Activated T-helper 1 cell treated with Interleukin-2 at 50 U/mL for 16 hours (primary cell): Measurements from ENCODE around the gene ZNF628.

Experiments used
- DNase-seq: peaks from one replicate; pipeline ENCODE4 v3.0.0-alpha.2; 2020; ENCODE audit warnings: low read depth

Gene ZNF628

DNA sequence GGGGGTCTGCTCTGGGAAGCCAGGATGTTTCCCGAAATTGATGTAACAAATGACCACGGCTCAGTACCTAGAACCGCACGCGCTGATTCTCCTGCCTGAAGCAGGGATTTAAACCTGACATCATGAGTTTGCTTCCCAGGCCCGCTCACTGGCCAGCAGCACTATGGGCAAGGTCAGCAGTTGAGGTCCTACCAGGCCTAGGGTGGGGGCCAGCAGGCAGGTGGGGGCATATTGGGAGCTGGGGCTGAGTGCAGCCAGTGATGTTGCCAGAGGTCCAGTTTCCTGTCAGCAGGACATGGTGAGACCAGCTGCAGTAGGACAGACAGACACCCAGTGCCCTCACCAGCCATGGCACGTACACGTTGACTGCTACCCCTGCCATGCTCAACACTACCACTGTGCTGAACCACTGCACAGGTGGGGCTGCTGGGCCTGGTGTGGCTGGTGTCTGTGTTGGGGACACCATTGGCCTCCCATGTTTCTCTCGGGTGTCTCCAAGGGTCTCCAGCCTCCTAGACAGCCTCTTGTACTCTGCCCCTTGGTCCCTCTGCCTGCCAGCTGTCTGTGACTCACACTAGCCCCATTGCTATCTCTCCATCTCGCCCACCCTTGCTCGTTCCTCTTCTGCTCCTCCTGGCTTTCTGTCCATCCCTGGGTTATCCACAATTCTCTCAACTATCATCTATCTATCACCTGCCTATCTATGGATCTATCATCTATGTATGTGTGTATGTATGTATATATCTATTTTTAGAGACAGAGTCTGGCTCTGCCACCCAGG is 10.8 kb upstream of the ZNF628 start:
- no peak for DNase-seq

DNA sequence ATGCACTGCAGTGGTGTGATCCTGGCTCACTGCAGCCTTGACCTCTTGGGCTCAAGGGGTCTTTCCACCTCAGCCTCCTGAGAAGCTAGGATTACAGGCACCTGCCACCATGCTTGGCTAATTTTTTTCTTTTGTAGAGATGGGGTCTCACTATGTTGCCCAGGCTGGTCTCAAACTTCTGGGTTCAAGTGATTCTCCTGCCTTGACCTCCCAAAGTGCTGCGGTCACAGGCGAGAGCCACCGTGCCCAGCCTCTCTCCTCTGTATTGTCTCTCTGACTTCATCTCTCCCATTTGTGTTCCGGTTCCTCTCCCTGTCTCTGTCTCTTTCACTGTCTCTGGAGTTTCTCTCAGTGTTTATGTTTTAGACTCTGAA is 10.2 kb upstream of the ZNF628 start:
- DNase-seq, result no peak

DNA sequence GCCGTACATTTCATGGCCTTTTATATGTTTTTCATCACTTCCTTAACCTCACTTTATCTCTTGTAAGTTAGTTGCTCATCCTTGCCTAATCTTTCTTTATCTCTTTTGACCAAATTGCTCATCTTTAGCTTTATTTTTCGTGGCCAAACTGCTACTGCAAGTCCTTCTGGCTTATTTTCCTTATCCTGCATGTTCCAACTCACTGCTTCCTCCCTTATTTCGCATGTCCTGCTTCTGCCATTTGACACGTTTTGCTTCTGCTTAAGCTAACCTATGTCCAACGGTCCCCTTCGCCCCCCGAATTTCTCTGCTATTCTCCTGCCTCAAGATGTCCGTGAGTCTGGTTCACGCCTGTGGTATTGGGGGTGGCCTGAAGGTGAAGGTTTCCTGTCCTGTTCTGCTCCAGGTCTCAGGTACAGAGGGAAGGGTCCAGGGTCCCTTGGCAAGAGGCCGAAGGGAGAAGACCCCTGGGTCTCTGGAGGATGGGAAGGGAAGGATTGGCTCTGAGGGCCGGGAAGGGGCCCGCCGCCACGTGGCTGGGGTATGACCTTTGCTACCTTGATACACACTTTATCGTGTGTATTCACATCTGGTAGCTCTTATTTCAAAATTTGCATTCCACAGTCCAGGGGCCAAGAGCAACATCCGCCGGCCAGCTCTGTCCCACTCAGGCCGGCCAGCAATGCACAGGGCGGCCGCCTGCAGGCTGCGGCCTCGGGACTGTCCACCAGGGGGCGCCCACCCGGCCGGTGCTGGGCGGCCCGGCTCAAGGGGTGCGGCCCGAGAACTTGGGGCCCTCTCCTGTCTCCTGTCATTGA is 9.0 kb upstream of the ZNF628 start:
- peak; percentile 58 for DNase-seq

DNA sequence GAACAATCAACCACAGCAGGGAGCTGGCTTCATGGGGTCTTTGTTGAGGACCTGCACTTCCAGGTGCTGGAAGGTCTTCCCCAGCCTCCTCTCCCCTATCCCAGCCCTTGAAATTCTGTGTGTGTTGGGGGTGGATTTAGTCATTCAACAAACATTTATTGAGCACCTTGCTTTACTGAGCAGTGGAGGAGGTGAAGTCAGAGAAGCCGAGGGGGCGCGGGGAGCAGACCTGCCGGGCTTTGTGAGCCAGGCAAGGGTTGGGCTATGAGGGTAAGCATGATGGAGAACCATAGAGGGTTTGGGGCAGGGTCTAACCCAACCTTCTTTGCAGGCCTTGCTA is 8.4 kb upstream of the ZNF628 start:
- DNase-seq, result no peak

DNA sequence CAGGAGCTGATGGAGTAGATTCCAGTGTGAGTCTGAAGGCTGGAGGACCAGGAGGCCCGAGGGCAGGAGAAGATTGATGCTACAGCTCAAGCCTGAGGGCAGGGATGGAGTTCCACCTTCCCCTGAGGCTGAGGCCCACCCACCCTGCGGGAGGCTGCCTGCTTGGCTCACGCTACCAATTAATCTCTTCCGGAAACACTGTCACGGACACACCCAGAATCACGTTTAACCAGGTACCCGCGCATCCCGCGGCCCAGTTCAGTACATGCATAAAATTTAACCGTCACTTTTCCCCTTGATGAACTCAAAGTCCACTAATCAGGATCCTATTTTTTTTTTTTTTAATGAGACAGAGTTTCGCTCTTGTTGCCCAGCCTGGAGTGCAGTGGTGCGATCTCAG is 5.2 kb upstream of the ZNF628 start:
- no peak for DNase-seq

DNA sequence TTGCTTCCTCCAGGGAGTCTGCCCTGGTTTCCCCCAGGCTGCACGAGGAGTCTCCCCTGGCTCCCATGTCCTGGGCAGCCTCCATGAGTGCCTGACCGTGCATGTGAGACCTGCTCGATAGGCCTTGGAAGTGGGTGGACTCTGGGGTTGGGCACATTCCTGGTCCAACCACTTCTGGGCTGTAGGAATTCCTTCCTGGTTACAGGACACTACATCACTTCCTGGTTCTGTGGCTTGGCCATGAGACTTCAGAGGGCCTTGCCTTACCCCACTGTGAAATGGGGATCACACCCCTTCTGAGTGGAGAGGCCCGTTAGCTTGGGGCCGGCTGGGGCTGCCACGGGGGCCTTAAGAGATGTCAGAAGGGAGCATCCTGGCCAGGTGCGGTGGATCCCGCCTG is 4.0 kb upstream of the ZNF628 start:
- DNase-seq, result no peak

DNA sequence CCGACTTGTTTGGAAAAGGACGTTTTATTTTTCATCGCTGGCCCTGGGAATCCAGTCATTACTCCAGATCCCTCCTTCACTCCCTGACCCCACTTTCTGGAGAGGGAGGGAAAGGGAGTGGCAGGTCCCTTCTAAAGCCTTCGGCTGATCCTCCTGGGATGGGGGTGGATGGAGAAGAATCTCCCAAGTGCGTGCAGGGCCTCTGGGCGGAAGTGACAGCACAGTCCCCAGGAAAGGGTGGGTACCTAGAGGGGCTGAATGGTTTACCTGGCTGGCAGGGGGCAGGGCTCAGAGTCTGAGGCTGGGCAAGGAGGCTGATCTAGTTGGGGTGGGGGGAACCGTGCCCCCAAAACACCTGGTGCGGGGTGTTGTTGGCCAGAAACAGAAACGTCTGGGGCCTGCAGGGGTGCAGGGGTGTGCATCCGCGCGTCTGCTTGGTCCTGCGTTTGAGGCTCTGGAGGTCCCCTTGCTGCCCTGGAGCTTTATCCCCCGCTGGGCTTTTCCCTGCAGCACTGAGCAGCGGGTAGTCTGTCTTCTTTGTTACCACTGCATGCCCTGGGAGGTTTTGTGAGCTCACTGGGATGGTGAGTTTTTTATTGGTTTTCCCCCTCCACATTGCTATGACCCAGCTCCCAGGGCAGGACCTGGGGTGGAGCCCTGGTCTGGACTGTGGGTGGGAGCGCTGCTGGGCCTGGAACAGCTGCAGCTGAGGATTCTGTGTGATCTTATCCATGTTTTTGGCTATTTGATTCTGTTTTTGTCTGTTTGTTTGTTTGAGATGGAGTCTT is 3.0 kb upstream of the ZNF628 start:
- no peak for DNase-seq

DNA sequence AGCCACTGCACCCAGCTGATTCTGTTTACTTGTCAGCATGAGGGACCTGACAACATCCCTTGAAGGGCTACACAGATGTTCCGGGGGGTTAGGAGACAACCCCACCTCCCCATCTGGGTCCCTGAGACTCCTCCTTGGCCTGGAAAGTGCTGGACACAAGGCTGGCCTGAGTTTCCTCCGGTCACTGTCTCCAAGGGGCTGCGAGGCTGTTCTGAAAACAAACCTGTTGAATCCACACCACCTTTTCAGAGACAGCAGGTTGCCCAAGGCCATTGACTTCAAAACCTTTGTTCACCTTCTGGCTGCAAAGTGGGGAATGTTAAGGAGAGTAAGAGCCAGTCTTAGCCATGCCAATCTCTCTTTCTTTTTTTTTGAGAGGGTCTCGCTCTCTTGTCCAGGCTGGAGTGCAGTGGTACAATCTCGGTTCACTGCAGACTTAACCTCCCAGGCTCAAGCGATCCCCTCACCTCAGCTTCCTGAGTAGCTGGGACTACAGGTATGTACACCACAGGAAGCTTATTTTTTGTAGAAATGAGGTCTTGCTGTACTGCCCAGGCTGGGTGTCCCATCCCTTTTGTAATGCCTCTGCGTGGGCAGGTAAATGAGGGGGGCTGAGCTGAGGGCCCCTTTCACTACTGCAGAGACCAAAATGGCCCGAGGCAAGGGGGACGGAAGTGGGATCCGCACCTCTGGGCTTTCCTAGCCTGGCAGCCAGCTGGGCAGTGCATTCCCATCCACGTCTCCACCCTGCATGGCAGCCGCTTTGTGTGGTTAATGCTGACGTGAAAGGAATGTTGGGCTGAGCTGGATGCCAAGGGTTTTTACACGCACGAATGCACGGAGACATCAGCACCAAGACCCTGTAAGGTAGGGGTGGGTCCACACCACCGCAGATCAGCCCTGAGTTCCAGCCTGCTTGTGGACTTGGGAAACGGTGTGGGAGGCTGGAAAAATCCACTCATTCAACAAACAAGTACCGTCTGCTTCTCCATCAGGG is 1.9 kb upstream of the ZNF628 start:
- no peak for DNase-seq

DNA sequence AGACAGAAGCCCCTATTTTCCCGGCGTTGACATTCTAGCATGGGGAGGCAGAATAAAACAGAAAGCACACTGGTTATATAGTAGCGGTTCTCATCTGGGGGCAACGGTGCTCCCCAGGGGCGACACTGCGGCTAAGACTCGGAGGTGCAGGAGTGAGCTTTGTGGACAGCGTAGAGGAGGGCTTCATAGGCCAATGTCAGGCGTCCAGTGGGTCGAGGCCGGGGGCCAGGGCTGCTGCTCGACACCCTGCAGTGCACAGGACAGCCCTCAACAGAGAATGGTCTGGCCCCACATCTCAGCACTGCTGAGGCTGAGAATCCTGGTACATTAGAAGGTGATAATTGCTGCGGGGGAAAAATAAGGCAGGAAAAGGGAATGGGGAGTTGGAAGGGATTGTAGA is 1.5 kb downstream of the ZNF628 start:
- DNase-seq, result no peak

DNA sequence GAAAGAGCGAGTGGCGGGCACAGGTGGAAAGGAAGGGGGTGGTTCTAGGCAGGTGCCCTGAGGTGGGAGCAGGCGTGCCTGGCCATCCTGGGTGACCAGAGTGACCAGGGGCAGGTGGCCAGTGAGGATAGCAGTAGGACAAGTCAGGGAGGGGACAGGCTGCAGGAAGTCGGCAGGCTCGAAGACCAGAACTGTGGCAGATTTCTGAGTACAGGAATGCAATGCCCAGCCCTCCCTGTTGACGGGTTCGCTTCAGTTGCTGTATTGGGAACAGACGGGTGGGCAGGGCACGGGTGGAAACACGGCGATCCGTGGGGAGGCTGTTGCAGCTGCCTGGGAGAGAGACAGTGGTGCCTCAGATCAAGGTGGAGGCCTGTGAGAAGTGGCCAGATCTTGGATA is 1.9 kb downstream of the ZNF628 start:
- no peak for DNase-seq

DNA sequence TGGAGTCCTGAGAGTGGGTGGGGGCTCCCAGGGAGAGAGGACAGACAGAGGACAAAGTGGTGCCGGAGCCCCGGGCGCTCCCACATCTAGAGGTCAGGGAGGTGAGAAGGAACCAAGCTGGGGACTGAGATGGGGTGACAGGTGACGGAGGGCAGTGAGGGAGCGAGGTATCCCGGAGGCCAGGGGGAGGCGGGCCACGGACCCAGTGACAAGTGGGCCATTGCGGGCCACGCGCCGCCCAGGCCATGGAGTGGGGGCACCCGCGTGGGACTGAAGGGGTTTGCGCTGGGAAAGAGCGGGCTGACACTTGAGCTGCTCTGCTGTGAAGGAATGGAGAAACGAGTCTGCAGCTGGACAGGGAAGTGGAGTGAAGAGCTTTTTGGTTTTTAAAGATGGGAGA is 2.6 kb downstream of the ZNF628 start:
- no peak for DNase-seq

DNA sequence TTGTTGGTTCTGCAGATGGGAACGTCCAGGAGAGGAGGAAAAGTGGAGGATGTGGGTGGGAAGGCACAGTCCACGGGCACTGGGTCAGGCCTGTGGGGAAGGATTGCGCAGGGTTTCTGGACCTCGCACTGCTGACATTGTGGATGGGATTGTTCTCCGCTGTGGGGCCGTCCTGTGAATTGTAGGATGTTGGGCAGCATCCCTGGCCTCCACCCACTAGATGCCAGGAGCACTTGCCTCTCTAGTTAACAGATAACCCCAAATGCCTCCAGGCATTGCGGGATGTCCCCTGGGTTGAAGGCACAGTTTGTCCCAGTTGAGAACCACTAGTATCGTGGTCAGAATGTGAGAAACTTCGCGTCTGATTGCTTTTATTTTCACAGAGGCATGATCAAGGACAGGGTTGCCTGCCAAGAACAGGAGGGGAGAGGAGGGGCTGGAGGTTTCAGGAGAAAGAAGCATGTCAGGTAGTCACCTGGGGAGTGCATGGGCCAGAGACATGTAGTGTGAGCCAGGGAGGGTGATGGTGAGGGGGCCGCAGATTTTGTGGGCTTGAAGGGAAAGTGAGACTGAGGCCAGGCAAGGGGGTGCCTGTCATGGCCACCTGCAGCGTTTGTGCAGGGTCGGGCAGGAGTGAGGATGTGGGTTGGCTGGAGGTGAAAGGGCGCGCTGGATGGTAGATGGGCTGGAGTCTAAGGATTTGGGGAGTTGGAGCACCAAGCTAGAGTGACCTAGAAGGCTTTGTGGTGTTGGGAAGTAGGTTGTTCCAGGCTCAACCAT is 3.2 kb downstream of the ZNF628 start:
- DNase-seq, result no peak

DNA sequence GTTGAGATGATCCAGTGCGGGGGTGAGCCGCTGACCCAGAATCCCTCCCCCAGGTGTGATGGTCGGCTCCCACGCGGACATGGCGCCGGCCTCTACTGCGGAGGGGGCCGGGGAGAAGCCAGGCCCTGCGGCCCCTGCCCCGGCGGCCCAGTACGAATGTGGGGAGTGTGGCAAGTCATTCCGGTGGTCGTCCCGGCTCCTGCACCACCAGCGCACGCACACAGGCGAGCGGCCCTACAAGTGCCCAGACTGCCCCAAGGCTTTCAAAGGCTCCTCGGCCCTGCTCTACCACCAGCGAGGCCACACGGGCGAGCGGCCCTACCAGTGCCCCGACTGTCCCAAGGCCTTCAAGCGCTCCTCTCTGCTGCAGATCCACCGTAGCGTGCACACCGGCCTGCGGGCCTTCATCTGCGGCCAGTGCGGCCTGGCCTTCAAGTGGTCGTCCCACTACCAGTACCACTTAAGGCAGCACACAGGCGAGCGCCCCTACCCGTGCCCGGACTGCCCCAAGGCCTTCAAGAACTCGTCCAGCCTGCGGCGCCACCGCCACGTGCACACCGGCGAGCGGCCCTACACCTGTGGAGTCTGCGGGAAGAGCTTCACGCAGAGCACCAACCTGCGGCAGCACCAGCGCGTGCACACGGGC is 4.9 kb downstream of the ZNF628 start:
- DNase-seq, result no peak

DNA sequence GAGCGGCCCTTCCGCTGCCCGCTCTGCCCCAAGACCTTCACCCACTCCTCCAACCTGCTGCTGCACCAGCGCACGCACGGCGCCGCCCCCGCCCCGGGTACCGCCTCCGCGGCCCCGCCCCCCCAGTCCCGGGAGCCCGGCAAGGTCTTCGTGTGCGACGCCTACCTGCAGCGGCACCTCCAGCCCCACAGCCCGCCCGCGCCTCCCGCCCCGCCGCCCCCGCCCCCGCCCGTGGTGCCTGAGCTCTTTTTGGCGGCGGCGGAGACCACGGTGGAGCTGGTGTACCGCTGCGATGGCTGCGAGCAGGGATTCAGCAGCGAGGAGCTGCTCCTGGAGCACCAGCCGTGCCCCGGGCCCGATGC is 5.4 kb downstream of the ZNF628 start:
- DNase-seq, result no peak

DNA sequence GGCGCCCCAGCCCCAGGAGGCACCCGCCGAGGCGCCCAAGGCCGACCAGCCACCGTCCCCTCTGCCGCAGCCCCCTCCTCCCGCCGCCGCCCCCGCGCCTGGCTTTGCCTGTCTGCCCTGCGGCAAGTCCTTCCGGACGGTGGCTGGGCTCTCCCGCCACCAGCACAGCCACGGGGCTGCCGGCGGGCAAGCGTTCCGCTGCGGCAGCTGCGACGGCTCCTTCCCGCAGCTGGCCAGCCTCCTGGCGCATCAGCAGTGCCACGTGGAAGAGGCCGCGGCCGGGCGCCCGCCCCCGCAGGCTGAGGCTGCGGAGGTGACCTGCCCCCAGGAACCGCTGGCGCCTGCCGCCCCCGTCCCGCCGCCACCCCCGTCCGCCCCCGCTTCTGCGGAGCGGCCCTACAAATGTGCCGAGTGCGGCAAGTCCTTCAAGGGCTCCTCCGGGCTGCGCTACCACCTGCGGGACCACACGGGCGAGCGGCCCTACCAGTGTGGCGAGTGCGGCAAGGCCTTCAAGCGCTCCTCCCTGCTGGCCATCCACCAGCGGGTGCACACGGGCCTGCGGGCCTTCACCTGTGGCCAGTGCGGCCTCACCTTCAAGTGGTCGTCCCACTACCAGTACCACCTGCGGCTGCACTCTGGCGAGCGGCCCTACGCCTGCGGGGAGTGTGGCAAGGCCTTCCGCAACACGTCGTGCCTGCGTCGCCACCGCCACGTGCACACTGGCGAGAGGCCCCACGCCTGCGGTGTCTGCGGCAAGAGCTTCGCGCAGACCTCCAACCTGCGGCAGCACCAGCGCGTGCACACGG is 5.9 kb downstream of the ZNF628 start:
- DNase-seq, result no peak

DNA sequence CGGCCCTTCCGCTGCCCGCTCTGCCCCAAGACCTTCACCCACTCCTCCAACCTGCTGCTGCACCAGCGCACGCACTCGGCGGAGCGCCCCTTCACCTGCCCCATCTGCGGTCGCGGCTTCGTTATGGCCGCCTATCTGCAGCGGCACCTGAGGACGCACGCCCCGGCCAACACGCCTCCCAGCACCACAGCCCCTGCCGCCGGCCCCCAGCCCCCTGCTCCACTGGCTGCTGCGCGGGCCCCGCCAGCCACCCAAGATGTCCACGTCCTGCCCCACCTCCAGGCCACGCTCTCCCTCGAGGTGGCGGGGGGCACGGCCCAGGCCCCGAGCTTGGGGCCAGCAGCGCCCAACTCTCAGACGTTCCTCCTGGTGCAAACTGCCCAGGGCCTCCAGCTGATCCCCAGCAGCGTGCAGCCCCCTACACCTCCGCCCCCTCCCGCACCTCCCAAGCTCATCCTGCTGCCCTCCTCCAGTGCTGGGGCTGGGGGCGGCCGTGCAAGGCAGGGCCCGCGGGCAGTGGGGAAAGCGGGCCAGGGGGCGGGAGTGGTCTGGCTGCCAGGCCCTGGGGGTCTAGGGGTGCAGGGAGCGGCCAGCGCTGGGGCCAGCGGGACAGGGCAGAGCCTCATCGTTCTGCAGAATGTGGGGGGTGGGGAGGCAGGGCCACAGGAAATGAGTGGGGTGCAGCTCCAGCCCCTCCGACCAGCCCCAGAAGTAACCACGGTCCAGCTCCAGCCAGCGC is 6.7 kb downstream of the ZNF628 start:
- DNase-seq, result no peak

DNA sequence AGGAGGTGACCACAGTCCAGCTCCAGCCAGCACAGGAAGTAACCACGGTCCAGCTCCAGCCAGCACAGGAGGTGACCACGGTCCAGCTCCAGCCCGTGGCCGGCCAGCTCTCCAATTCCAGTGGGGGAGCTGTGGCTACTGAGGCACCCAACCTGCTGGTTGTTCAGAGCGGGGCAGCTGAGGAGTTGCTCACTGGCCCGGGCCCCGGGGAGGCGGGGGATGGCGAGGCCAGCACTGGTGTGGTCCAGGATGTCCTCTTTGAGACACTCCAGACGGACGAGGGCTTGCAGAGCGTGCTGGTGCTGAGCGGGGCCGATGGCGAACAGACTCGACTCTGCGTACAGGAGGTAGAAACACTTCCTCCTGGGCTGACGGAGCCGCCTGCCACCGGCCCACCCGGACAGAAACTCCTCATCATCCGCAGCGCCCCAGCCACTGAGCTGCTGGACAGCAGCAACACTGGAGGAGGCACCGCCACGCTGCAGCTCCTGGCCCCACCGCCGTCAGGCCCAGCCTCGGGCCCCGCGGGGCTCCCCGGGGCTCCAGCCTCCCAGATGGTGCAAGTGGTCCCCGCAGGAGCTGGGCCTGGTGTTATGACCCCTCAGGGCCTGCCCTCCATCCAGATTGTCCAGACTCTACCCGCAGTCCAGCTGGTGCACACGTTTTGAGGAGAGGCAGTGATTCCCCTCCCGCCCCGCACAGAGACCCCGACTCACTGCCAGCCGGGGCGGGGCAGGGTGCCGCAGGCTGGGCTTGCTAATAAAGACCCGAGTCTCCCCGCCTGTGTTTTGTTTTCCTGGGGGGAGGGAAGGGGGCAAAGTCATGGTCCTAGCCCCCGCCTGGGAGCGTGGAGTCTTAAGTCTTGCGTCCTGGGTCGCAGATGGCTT is 7.5 kb downstream of the ZNF628 start:
- no peak for DNase-seq
